DND-41 (cell line): Measurements from ENCODE around the gene DNAJC15.

Source experiments
- CTCF ChIP-seq: IDR thresholded peaks from 2 replicates; pipeline ENCODE4 v1.5.1; 2012; ENCODE audit warnings: borderline replicate concordance, low read length, moderate library complexity, mild to moderate bottlenecking; ENCODE audit not compliant: poor library complexity, severe bottlenecking; ENCODE audit errors: extremely low read depth
- EZH2 ChIP-seq: IDR thresholded peaks from 3 replicates; pipeline ENCODE4 v1.6.1; 2012; ENCODE audit warnings: borderline replicate concordance, low read depth, mild to moderate bottlenecking, moderate library complexity, low read length, inconsistent platforms; ENCODE audit not compliant: severe bottlenecking

GRCh38 chr13:43078399-43078798 lies 55.0 kb downstream of the DNAJC15 start:
- no peak for TF ChIP-seq CTCF
- TF ChIP-seq EZH2 = no peak
